ENCODE results near the gene RGS2. TPM values are rescaled to one million over a fixed set of nuclear protein-coding genes. Genes with fewer than 3 reads are reported as not detected.

Gene RGS2
- total and polyA plus RNA-seq, 2 of the 4 experiments (the other 2 are of a cell fraction) = 13.5 to 19.7 TPM

GRCh38 chr1:192786576-192786975 lies 22.3 kb upstream of the RGS2 start:
- Histone ChIP-seq H3K56ac (ENCODE audit: extremely low read depth, insufficient read depth, low read length) (no peak overlapping the region), H3K23ac (ENCODE audit: low read depth, low read length) (no peak overlapping the region), H3K4me2 (ENCODE audit: low read depth, low read length) (no peak overlapping the region), H2AFZ (replicated peaks; ENCODE audit: low read length, poor library complexity) (no peak overlapping the region), H3K9ac (ENCODE audit: low read depth, low read length) (no peak overlapping the region), H3K9me3 (ENCODE audit: control insufficient read depth, insufficient read depth, low read length) (no peaks in the 10 kb centered on the region), H2BK15ac (ENCODE audit: low read depth, low read length) (no peak overlapping the region), H4K5ac (ENCODE audit: low read depth, low read length) (no peak overlapping the region), H4K8ac (ENCODE audit: low read depth in 2 of 2, low read length in 2 of 2) (no peak overlapping the region), H3K4ac (ENCODE audit: low read depth, low read length) (no peak overlapping the region), H3K4me1 (ENCODE audit: control insufficient read depth, insufficient read depth, low read length) (no peaks in the 10 kb centered on the region), H3K36me3 (ENCODE audit: control insufficient read depth, insufficient read depth, low read length) (no peaks in the 10 kb centered on the region), H2BK20ac (ENCODE audit: low read depth, low read length) (no peak overlapping the region), H2BK120ac (ENCODE audit: low read depth, low read length) (no peak overlapping the region), H3K4me3 (ENCODE audit: insufficient read depth, low read depth, low read length) (no peak overlapping the region), H2AK9ac (replicated peaks; ENCODE audit: low read depth, low read length, poor library complexity) (no peak overlapping the region), H3K18ac (ENCODE audit: low read depth, low read length) (no peak overlapping the region), H3K79me1 (ENCODE audit: low read depth in 1 of 2, low read length in 2 of 2) (no peaks in the 10 kb centered on the region), H3K9me1 (ENCODE audit: insufficient read depth, low read length) (no peaks in the 10 kb centered on the region), H2AK5ac (ENCODE audit: low read depth, low read length) (no peak overlapping the region), H2BK5ac (ENCODE audit: low read depth, low read length, poor library complexity, severe bottlenecking) (no peak overlapping the region), H4K20me1 (ENCODE audit: insufficient read depth, low read length) (no peaks in the 10 kb centered on the region), H4K91ac (ENCODE audit: insufficient read depth, low read depth, low read length) (no peak overlapping the region), H3K27me3 (ENCODE audit: control insufficient read depth, insufficient read depth, low read length) (no peaks in the 10 kb centered on the region), H3K27ac (ENCODE audit: insufficient read depth, low read length) (no peak overlapping the region), H3K14ac (replicated peaks; ENCODE audit: low read depth, low read length) (no peak overlapping the region)
- no TSS peak for BruUV-seq (replicated peaks)
- in situ Hi-C loops (cut with MboI; ENCODE audit: low sequenced_read_pairs) (no loop called here), intact Hi-C loops (cut with micrococcal nuclease) (no loop called here), dilution Hi-C loops (cut with HindIII; ENCODE audit: low sequenced_read_pairs, unreplicated experiment) (no loop called here)
- CTCF ChIA-PET = no interaction called here
- POLR2A ChIA-PET (ENCODE audit: unreplicated experiment) = no interaction called here
- ATAC-seq (ENCODE audit: low read depth) = no peak
- TF ChIP-seq MAZ (IDR thresholded peaks at IDR 0.05; ENCODE audit: borderline replicate concordance, low read depth, low read length) = no peak
- TF ChIP-seq FOS (IDR thresholded peaks at IDR 0.05; ENCODE audit: low read depth, low read length) = no peak
- no peak for TF ChIP-seq SMC3 (IDR thresholded peaks at IDR 0.05; ENCODE audit: low read depth, low read length)
- no peak for TF ChIP-seq MXI1 (IDR thresholded peaks at IDR 0.05; ENCODE audit: borderline replicate concordance, low read depth, low read length)
- TF ChIP-seq MAFK (IDR thresholded peaks at IDR 0.05; ENCODE audit: low read depth, low read length) = no peak
- no peak for TF ChIP-seq CTCF (conservative IDR thresholded peaks at IDR 0.05; ENCODE audit: low read depth, low read length)
- TF ChIP-seq ELK1 (IDR thresholded peaks at IDR 0.05; ENCODE audit: borderline replicate concordance, low read depth, low read length) = no peak
- no peak for TF ChIP-seq USF2 (IDR thresholded peaks at IDR 0.05; ENCODE audit: low read depth, low read length)
- no peak for TF ChIP-seq CHD1 (IDR thresholded peaks at IDR 0.05; ENCODE audit: low read depth, low read length)
- no peak for TF ChIP-seq POLR2A (IDR thresholded peaks at IDR 0.05; ENCODE audit: low read depth, low read length)
- TF ChIP-seq RFX5 (IDR thresholded peaks at IDR 0.05; ENCODE audit: low read depth, low read length) = no peak
- TF ChIP-seq NFE2L2 (IDR thresholded peaks at IDR 0.05; ENCODE audit: low read depth, low read length) = no peak
- no peak for TF ChIP-seq CEBPB (IDR thresholded peaks at IDR 0.05; ENCODE audit: low read depth, low read length)
- no peak for TF ChIP-seq RAD21 (IDR thresholded peaks at IDR 0.05; ENCODE audit: low read length)
- no peak for TF ChIP-seq BHLHE40 (IDR thresholded peaks at IDR 0.05; ENCODE audit: low read depth, low read length)
- WGBS, 2 experiments (ENCODE audit: extremely low coverage in 2 of 2, insufficient read length in 1 of 2) = no CpG with 5 or more reads among the region's 4 CpGs
- DNase-seq = no peak
